OCI-LY3 (cell line): ENCODE data around the gene MACIR.

ENCODE experiments used
- H2AFZ ChIP-seq: fragments of 200-600, 300-600 bp; shearing (Covaris generic); 2 replicates; pipeline ENCODE4 v1.6.0; 2014; ENCODE audit warnings: antibody characterized with exemption, low read depth, low read length
- H3K27ac ChIP-seq: fragments of 200-600, 300-600 bp; sonication (generic); 2 replicates; pipeline ENCODE4 v1.5.1; 2014; ENCODE audit warnings: mild to moderate bottlenecking, low read length, moderate library complexity, mixed read lengths
- H3K27me3 ChIP-seq: fragments of 200-600, 300-600 bp; sonication (generic); 2 replicates; pipeline ENCODE4 v1.6.1; 2014; ENCODE audit warnings: low read depth, low read length, mixed read lengths
- H3K36me3 ChIP-seq: fragments of 200-600, 300-600 bp; sonication (generic); replicated peaks from 2 replicates; pipeline ENCODE3; 2014; ENCODE audit warnings: low read depth, low read length, mixed read lengths
- H3K4me1 ChIP-seq: fragments of 300-600, 200-600 bp; sonication (generic); 2 replicates; pipeline ENCODE4 v1.6.1; 2014; ENCODE audit warnings: low read length, mixed read lengths
- H3K4me2 ChIP-seq: fragments of 200-600, 300-600 bp; sonication (generic); 2 replicates; pipeline ENCODE4 v1.6.1; 2014; ENCODE audit warnings: low read length, mixed read lengths
- H3K4me3 ChIP-seq: fragments of 300-600, 200-600 bp; sonication (generic); 2 replicates; pipeline ENCODE4 v1.5.1; 2014; ENCODE audit warnings: antibody characterized with exemption, mild to moderate bottlenecking, low read length, moderate library complexity
- H3K79me2 ChIP-seq: fragments of 300-600, 200-600 bp; shearing (Covaris generic); 2 replicates; pipeline ENCODE4 v1.6.1; 2014; ENCODE audit warnings: mild to moderate bottlenecking, low read length, mixed read lengths
- H3K9ac ChIP-seq: fragments of 300-600, 200-600 bp; shearing (Covaris generic); 2 replicates; pipeline ENCODE4 v1.6.0; 2014; ENCODE audit warnings: mild to moderate bottlenecking, low read length, moderate library complexity
- H3K9me3 ChIP-seq: fragments of 200-600, 300-600 bp; shearing (Covaris generic); 2 replicates; pipeline ENCODE4 v1.6.1; 2014; ENCODE audit warnings: low read length, mixed read lengths; ENCODE audit not compliant: insufficient read depth
- H4K20me1 ChIP-seq: fragments of 200-600, 300-600 bp; sonication (generic); 2 replicates; pipeline ENCODE4 v1.6.1; 2016; ENCODE audit warnings: low read length, mixed read lengths; ENCODE audit not compliant: insufficient read depth
- CTCF ChIP-seq: fragments of 200-600, 300-600 bp; sonication (generic); IDR thresholded peaks from 2 replicates; pipeline ENCODE4 v1.5.1; 2014; ENCODE audit warnings: antibody characterized with exemption, low read length, low read depth
- EZH2phosphoT487 ChIP-seq: fragments of 200-600 bp; shearing (Covaris generic); IDR thresholded peaks from 2 replicates; pipeline ENCODE4 v1.6.1; 2018; ENCODE audit warnings: antibody characterized with exemption, mixed run types, low read depth

The MACIR gene

GRCh38 chr5:103298117-103298516, 39.6 kb downstream of the MACIR start:
- Histone ChIP-seq H3K27me3 (no peaks in the 10 kb centered on the region), H3K36me3 (no peaks in the 10 kb centered on the region), H3K4me2 (no peak overlapping the region), H3K4me3 (no peak overlapping the region), H3K9me3 (no peaks in the 10 kb centered on the region), H4K20me1 (no peaks in the 10 kb centered on the region), H3K4me1 (no peaks in the 10 kb centered on the region), H3K79me2 (no peaks in the 10 kb centered on the region), H3K9ac (no peak overlapping the region), H2AFZ (no peak overlapping the region), H3K27ac (no peak overlapping the region)
- no peak for TF ChIP-seq CTCF
- no peak for TF ChIP-seq EZH2phosphoT487

- Histone ChIP-seq H3K4me3 (no peak overlapping the region), H2AFZ (no peak overlapping the region)
- no peak for TF ChIP-seq EZH2phosphoT487
- no peak for TF ChIP-seq CTCF
Measured at GRCh38 chr5:103298607-103299188, 40.1 kb downstream of the MACIR start.

GRCh38 chr5:103305809-103306208, 47.2 kb downstream of the MACIR start:
- Histone ChIP-seq H3K36me3 (no peaks in the 10 kb centered on the region), H3K27ac (no peak overlapping the region), H3K4me1 (no peaks in the 10 kb centered on the region), H4K20me1 (no peaks in the 10 kb centered on the region), H3K79me2 (no peaks in the 10 kb centered on the region), H3K4me3 (no peak overlapping the region), H3K9me3 (no peaks in the 10 kb centered on the region), H3K9ac (no peak overlapping the region), H3K27me3 (no peaks in the 10 kb centered on the region), H2AFZ (no peak overlapping the region), H3K4me2 (no peak overlapping the region)
- TF ChIP-seq EZH2phosphoT487 (no peak), CTCF (no peak)

More at GRCh38 chr5:103298607-103299188, 40.1 kb downstream of the MACIR start:
- no peak overlapping the region for H3K4me2 ChIP-seq
- H3K27ac ChIP-seq = no peak overlapping the region
- no peaks in the 10 kb centered on the region for H3K4me1 ChIP-seq
- no peaks in the 10 kb centered on the region for H3K9me3 ChIP-seq
- H4K20me1 ChIP-seq = no peaks in the 10 kb centered on the region
- H3K36me3 ChIP-seq = no peaks in the 10 kb centered on the region
- H3K27me3 ChIP-seq = no peaks in the 10 kb centered on the region
- no peak overlapping the region for H3K9ac ChIP-seq
- H3K79me2 ChIP-seq = no peaks in the 10 kb centered on the region

- no peak overlapping the region for H3K4me3 ChIP-seq
- H3K79me2 ChIP-seq = no peaks in the 10 kb centered on the region
- no peak overlapping the region for H2AFZ ChIP-seq
- no peaks in the 10 kb centered on the region for H4K20me1 ChIP-seq
- no peaks in the 10 kb centered on the region for H3K27me3 ChIP-seq
- H3K4me1 ChIP-seq = no peaks in the 10 kb centered on the region
- H3K9me3 ChIP-seq = no peaks in the 10 kb centered on the region
- H3K27ac ChIP-seq = no peak overlapping the region
- no peak for TF ChIP-seq CTCF
- TF ChIP-seq EZH2phosphoT487 = no peak
- no peak overlapping the region for H3K4me2 ChIP-seq
- H3K9ac ChIP-seq = no peak overlapping the region
- H3K36me3 ChIP-seq = no peaks in the 10 kb centered on the region
Measured at GRCh38 chr5:103307470-103307869, 48.9 kb downstream of the MACIR start.
